Activated CD8-positive, alpha-beta memory T cell treated with anti-CD3 and anti-CD28 coated beads, Interleukin-2, amount 50 U/mL, for 24 hours (primary cell): ENCODE measurements around the gene ACKR3.

ENCODE experiments used
- DNase-seq: peaks from one replicate; pipeline ENCODE4 v3.0.0-alpha.2; 2020; ENCODE audit errors: extremely low read depth

ACKR3 gene

GRCh38 chr2:236569573-236569973, at the start of gene ACKR3:
TSS of gene ACKR3 (plus strand) at chr2:236569825. CDS start at chr2:236580466, 10,641 bp downstream.
- peak; percentile 39 for DNase-seq

DNA sequence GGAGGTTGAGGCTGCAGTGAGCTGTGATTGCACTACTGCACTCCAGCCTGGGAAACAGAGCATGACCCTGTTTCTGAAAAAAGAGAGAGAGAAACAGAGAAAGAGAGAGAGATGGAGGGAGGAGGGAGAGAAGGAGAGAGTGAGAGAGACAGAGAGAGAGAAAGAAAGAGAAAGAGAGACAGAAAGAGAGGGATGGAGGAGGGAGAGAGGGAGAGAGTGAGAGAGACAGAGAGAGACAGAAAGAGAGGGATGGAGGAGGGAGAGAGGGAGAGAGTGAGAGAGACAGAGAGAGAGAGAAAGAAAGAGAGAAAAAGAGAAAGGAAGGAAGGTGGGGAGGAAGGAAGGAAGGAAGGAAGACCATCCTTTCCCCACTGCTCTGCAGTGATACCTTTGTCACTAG, 48.1 kb upstream of the ACKR3 start:
- DNase-seq: no peak

DNA sequence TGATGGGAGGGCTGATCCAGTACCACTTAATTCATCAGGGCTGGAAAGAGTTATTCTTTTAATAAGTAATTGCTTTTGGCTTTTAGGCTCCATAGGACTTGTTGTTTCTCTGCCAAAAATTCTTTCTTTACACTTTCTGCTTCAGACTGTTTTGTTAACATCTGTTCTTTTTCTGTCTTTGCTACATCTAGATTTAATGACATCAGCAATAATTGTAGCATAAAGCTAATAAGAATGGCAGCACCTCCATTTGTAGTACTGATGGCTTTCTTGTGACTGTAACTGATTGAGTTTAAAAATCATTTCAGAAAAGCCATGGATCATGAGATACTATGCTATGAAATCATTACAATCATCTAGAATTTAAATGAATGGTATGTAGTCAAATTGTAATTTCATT, 46.4 kb upstream of the ACKR3 start:
- no peak for DNase-seq

GRCh38 chr2:236525411-236525997, 44.1 kb upstream of the ACKR3 start:
- no peak for DNase-seq

DNA sequence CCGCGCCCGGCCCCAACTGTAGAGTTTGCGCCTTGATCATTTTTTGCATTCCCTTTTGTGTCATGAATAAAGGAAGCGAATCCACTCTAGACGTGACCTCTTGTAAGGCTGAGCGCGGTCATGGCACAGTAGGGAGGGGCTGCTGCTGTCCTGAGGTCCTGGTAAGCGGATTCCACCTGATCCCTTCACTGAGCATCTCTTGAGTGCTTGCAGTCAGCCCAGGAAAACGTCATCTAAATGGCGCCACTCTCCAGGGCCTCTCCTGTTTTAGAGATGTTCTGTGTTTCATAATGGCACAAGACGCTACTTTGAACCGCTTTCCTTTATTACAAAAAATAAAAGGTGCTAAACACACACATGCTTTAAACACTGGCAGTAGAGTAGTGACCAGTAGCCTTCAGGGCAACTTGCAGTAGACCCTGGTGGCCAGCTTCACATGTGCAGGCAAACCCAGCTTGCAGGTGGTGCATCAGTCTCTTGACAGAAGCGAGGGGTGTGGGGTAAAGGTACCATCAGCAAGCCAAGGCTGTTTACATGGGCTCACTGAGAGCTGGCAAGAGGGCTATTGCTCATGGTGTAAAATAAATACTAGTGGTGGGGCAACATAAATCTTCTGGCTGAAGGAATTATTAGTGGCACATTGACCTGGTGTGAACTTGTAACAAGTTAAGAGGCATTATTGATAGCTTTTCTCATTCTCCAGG, 43.0 kb upstream of the ACKR3 start:
- no peak for DNase-seq

DNA sequence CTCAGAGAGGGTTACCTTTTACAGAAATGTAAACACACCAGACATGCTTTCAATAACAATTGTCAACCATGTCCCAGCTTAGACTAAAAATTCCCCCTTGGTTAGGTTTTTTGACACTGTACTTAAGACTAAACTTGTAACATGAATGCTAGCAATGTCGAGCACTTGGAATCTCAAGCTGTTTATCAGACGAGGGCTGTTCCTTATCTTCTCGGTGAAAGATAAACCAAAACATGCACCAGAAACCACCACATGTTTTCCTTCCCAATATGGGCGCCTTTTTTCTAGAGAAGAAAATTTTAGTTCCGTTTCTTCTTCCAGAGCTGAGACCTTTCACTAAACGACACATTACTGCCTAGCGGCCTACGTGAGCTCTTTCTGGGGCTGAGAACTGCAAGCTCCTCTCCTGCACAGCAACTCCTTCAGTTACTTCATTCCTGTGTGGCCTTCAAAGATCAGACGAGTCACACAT, 42.4 kb upstream of the ACKR3 start:
- DNase-seq: no peak

GRCh38 chr2:236529606-236530005, 40.0 kb upstream of the ACKR3 start:
- no peak for DNase-seq

GRCh38 chr2:236530512-236530911, 39.1 kb upstream of the ACKR3 start:
- DNase-seq: no peak

GRCh38 chr2:236531195-236531594, 38.4 kb upstream of the ACKR3 start:
- DNase-seq: no peak

DNA sequence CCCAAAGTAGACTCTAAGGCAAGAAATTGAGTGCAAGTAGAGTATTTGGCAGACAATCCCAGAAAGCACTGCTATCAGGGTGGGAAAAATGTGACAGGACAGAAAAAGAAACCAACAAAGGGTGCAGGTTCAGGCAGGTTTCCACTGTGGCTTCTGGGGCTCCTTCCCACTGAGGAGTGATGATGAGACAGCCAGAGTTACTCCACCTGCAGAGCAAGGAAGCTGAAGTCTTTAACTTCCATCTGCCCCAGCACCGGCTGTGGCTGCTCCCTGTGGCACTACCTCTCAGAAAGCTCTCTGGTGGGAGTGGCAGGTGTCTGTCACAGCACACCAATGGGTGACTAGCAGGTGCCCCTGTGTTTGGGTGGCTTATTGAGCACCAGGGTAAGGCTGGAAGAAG, 37.6 kb upstream of the ACKR3 start:
- no peak for DNase-seq

DNA sequence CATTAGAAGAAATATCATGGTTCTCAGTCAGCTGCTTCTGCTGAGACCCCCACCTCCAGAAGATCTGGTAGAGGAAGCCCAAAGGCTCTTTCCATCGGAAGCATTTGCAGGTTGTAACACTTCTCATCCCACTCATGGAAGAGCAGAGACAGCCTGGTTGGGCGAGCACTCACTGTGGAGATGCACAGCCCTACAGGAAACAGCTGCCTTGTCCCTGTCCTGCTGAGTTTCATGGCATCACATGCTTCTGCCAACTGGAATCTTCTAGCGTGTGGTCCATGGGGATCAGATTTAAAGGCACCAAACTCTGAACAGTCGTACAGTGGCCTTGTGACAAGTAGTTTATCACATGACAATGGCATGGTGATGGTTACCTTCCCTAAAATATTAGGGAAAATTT, 36.3 kb upstream of the ACKR3 start:
- no peak for DNase-seq

GRCh38 chr2:236535024-236535423, 34.6 kb upstream of the ACKR3 start:
- DNase-seq: no peak

DNA sequence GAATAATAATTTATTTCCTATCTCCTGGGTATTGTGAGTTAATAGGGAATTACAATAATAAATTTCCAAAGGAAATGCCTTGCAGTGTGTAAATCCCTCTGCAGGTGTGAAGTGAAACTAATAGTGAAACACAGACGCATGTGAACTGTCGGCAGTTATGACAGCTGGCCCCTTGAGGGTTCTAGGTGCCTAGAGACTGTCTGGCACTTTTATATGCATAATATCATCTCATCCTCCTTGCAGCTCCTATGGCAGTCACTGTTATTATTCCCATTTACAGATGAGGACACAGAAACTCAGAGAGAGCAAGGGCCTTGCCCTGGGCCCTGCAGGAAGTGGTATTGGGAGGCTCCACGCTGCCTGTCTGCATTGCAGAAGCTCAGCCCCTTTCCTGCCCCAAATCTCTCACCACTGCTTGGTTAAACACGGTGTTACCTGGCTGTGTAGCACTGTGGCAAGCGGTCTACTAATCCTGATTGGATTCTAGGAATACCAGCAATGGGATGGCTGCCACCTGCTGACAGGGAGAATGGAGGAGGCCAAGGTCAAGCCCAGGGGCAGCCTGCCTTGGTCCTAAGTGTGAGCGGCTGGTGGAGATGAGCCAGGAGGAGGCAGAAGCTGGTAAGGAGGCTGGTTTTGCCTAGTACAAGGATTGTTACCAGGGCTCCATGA, 32.8 kb upstream of the ACKR3 start:
- no peak for DNase-seq

- DNase-seq: no peak
Observed at GRCh38 chr2:236538242-236538641, 31.4 kb upstream of the ACKR3 start.

GRCh38 chr2:236541008-236541562, 28.5 kb upstream of the ACKR3 start:
- DNase-seq: no peak

DNA sequence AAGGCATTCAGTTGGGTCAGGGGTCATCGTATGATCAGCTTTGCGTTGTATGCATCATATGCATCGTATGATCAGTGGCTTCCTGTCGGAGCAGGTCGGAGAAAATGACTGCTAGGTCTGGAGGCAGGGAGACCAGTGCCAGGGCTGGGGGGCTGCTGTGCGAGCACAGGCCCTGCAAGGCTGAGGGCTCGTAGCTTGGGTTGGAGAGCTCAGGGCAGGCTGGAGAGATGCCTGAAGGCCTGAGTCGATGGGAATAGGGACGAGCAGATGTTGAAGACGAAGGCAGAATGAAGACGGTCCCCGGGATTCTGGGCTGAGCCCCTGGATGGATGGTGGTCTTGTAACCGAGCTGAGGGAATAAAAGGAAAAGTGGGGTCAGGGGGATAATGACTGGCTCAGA, 25.3 kb upstream of the ACKR3 start:
- DNase-seq: no peak

DNA sequence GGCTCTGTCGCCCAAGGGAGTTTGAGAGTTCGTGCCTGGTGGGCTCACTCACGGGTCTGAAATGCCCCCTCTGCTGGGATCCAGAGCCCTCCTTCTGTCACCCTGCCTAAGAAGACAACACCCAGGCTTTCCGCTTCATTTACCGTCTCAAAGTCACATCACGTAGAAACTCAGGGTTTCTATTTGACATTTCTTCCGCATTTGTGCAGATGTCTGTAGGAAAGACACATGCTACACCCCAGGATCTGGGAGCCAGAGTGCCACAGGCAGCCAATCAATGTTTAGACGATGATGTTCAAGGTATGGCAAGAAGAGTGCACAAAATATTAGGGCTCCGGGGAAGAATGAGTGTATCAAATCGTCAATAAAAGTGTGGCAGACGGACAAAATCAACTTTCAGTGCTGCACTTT, 24.4 kb upstream of the ACKR3 start:
- no peak for DNase-seq

GRCh38 chr2:236545814-236546480, 23.7 kb upstream of the ACKR3 start:
- DNase-seq: no peak

- no peak for DNase-seq
Observed at GRCh38 chr2:236546561-236547002, 23.0 kb upstream of the ACKR3 start.

DNA sequence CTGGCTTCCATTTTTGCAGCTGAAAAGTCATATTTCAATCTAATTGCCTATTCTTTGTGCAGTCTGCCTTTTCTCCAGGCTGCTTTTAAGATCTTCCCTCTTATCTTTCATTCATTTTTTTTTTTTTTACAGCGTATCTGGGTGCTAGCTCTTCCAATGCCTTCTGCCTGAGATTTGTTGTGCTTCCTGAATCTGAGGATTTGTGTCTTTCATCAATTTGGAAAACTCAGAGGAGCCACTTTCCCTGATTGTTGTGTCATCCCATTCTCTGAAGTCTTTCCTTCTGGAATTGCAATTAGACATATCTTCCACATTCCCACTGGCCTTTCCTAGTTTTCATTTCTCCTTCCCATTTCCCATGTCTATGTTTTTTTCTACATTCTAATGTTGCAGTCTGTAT, 21.9 kb upstream of the ACKR3 start:
- DNase-seq: no peak

GRCh38 chr2:236548179-236548921, 21.3 kb upstream of the ACKR3 start:
- no peak for DNase-seq
